ENCODE measurements around the gene ATP6V0B. TPM values are rescaled to one million over a fixed set of nuclear protein-coding genes. Genes with fewer than 3 reads are reported as not detected.

The ATP6V0B gene
- total and polyA plus RNA-seq, 9 of the 15 experiments (the other 6 are each of a cell fraction or from before 2014, with no cell fraction given) = 137 to 328 (median 220) TPM

GRCh38 chr1:43991476-43992231, 16.9 kb downstream of the ATP6V0B start, which contains the start of gene CCDC24 (continued):
- TF ChIP-seq SAP30 (IDR thresholded peaks at IDR 0.05; ENCODE audit: borderline replicate concordance, insufficient read depth, low read depth, low read length, poor library complexity, severe bottlenecking) (peak; percentile 82), EP300 (IDR thresholded peaks at IDR 0.05; ENCODE audit: low read length) (no peak), ZNF143 (CRISPR knock-in tag; IDR thresholded peaks at IDR 0.05) (peak; percentile 51; the same call in 1 of the 2 replicates), LARP7 (IDR thresholded peaks at IDR 0.05) (no peak), NKRF (IDR thresholded peaks at IDR 0.05; ENCODE audit: borderline replicate concordance) (peak; percentile 96; the same call in 1 of the 2 replicates), ZNF174 (CRISPR knock-in tag; IDR thresholded peaks at IDR 0.05) (no peak), FOXM1 (IDR thresholded peaks at IDR 0.05; ENCODE audit: low read depth) (no peak), FOXM1 (CRISPR knock-in tag; IDR thresholded peaks at IDR 0.05; ENCODE audit: low read depth) (no peak), TOE1 (IDR thresholded peaks at IDR 0.05; ENCODE audit: borderline replicate concordance) (no peak), TOE1 (CRISPR knock-in tag; IDR thresholded peaks at IDR 0.05; ENCODE audit: borderline replicate concordance, low read depth) (0 out of 2 replicates have a peak, but pooled peaks have one; percentile 37), CBFA2T3 (IDR thresholded peaks at IDR 0.05) (no peak), ZBTB1 (CRISPR knock-in tag; IDR thresholded peaks at IDR 0.05; ENCODE audit: borderline replicate concordance, low read depth) (peak; percentile 46; the same call in 1 of the 2 replicates), NR2C1 (IDR thresholded peaks at IDR 0.05) (peak; percentile 39; the same call in 1 of the 2 replicates), NR2C1 (tag; IDR thresholded peaks at IDR 0.05) (peak; percentile 10; the same call in 1 of the 2 replicates), RAD51 (IDR thresholded peaks at IDR 0.05; ENCODE audit: borderline replicate concordance, low read depth) (no peak), HEY1 (CRISPR knock-in tag; IDR thresholded peaks at IDR 0.05; ENCODE audit: borderline replicate concordance) (no peak), MTA3 (IDR thresholded peaks at IDR 0.05; ENCODE audit: borderline replicate concordance) (peak; percentile 47), ZNF124 (CRISPR knock-in tag; IDR thresholded peaks at IDR 0.05) (no peak), ZNF316 (IDR thresholded peaks at IDR 0.05) (no peak), POLR2AphosphoS2 (IDR thresholded peaks at IDR 0.05; ENCODE audit: low read length) (peak; percentile 85; the same call in 1 of the 2 replicates), NFE2L1 (tag; IDR thresholded peaks at IDR 0.05; ENCODE audit: borderline replicate concordance, low read depth) (no peak), ZNF253 (CRISPR knock-in tag; conservative IDR thresholded peaks at IDR 0.05) (no peak), COPS2 (conservative IDR thresholded peaks at IDR 0.05) (no peak), ZNF586 (CRISPR knock-in tag; conservative IDR thresholded peaks at IDR 0.05) (no peak), MCM5 (IDR thresholded peaks at IDR 0.05; ENCODE audit: low read depth) (no peak), ZNF551 (CRISPR knock-in tag; IDR thresholded peaks at IDR 0.05) (no peak), HDAC6 (IDR thresholded peaks at IDR 0.05; ENCODE audit: low read depth, low read length) (no peak), CHD2 (IDR thresholded peaks at IDR 0.05; ENCODE audit: low read depth, low read length) (peak; percentile 7; the same call in 1 of the 2 replicates), PHTF2 (CRISPR knock-in tag; IDR thresholded peaks at IDR 0.05) (no peak), PTBP1 (IDR thresholded peaks at IDR 0.05; ENCODE audit: low read depth, low read length) (0 out of 2 replicates have a peak, but pooled peaks have one; percentile 44), ZZZ3 (IDR thresholded peaks at IDR 0.05) (no peak), ZBED1 (IDR thresholded peaks at IDR 0.05) (no peak)

All from K562 (cell line).